Coronary artery (tissue), 2 donors: ENCODE data around the gene WDPCP.

ENCODE experiments used
- DNase-seq: peaks from one replicate; pipeline ENCODE4 v3.0.0-alpha.2; 2017; ENCODE audit warnings: low spot score
- H3K27ac ChIP-seq, 2 donors: fragments of 200-600 bp; sonication (generic); one replicate each; pipeline ENCODE4 v1.5.1; 2016 to 2019
- H3K4me3 ChIP-seq: fragments of 200-600 bp; sonication (generic); 2 replicates; pipeline ENCODE4 v1.5.1; 2016; ENCODE audit warnings: mild to moderate bottlenecking, moderate library complexity
- TF ChIP-seq, protein P1 (sequence below): fragments of 200-600 bp; sonication (generic); IDR thresholded peaks from one replicate; pipeline ENCODE4 v1.5.1; 2019; ENCODE audit warnings: antibody characterized with exemption

The WDPCP gene

DNA sequence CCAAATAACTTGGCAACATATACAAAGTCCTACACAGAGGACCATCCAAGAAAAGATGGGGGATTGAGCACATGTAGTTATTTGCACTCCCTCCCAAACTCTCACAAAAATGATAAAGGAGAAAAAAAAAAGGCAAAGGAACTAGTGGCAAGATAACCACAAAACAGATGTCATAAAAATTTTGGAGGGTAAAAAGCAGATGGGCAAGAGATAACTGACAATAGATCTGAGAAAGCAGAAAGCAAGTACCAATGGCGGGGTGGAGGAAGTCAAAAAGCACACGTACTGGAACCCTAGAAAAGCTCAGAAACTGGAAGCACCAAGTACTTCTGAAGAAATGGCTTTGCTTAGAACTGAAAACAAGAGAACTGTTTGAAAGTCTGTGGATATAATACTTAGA lies 82.0 kb downstream of the WDPCP start:
- no peak overlapping the region for H3K27ac ChIP-seq
- TF ChIP-seq, protein P1, sequence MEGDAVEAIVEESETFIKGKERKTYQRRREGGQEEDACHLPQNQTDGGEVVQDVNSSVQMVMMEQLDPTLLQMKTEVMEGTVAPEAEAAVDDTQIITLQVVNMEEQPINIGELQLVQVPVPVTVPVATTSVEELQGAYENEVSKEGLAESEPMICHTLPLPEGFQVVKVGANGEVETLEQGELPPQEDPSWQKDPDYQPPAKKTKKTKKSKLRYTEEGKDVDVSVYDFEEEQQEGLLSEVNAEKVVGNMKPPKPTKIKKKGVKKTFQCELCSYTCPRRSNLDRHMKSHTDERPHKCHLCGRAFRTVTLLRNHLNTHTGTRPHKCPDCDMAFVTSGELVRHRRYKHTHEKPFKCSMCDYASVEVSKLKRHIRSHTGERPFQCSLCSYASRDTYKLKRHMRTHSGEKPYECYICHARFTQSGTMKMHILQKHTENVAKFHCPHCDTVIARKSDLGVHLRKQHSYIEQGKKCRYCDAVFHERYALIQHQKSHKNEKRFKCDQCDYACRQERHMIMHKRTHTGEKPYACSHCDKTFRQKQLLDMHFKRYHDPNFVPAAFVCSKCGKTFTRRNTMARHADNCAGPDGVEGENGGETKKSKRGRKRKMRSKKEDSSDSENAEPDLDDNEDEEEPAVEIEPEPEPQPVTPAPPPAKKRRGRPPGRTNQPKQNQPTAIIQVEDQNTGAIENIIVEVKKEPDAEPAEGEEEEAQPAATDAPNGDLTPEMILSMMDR: no peak

DNA sequence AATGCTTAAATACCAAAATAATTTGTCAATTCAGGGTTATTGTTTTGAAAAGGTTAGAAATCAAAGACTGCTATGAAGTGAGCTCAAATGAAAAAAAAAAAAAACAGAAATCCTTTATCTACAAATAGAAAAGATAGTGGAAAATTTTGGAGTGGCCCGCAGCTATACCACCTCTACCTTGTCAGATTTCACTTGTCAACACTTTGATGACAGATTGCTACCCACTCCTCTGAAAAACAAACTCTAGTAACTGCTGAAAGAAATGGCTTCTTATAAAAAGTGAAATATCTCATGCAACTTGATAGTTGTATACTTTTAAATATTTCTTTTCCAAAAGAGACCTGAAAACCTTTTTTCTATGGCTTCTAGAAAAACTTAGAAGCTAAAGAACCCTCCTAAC lies 84.5 kb downstream of the WDPCP start:
- H3K27ac ChIP-seq: no peak overlapping the region
- DNase-seq: no peak
- H3K4me3 ChIP-seq: no peak overlapping the region
- TF ChIP-seq, protein P1: no peak

More for the DNA sequence above, 82.0 kb downstream of the WDPCP start:
- no peak overlapping the region for H3K4me3 ChIP-seq
- no peak for DNase-seq

DNA sequence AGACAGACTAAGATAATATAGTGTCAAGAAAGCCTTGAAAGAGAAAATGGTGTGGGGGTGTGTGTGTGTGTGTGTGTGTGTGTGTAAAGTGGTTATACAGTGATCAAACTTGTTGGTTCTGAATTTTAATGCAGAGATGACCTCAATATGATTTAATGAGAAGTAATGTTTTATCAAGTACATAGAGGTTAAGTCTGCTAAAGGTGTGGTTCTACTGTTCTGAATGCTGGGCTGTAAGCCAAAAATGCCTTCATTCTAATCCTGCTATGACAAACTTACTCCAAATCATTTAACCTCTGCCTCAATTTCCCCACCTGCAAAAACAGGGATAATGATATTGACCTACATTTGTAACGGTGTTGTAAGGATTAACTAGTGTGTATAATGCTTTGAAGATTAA lies 87.9 kb downstream of the WDPCP start:
- TF ChIP-seq, protein P1: no peak
- no peak overlapping the region for H3K4me3 ChIP-seq
- H3K27ac ChIP-seq: no peak overlapping the region
- DNase-seq: no peak

DNA sequence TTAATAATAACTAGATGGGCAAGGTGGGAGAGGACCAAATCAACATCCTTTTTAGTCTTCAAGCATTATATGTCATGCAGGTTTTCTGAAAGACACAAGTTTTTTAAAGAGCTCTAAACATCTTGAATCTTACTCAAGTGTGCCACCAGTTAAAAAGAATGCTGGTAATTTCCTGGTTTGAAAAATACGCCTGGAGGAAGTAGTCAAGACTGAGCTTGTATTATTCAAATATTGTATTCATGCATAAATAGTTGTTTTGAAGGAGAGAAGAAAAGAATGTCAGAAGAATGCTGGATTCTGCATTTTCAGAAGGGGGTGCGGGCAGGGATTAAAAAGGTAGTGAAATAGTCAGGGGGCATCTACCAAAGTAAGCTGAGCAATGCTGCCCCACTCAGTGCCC lies 90.7 kb downstream of the WDPCP start:
- no peak overlapping the region for H3K4me3 ChIP-seq
- TF ChIP-seq, protein P1: no peak

DNA sequence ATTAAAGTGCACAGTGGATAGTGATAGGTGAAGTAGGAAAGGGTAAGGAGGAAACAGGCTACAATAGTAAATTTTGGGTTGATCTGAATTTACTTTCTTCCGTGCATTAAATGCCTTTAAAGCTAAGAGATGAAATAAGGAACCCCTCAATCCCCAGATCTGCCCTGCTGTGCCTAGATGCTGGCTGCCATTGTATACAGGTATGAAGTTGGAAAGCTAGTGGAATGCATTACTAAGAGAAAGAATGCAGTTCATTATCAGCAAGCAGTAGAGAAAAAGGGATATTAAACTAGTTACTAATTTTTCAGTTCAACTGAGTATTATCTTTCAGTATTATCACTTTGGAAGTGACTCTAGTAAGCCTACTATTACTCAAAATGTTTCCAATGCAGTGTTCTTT lies 93.3 kb downstream of the WDPCP start:
- TF ChIP-seq, protein P1: no peak
- DNase-seq: no peak
- no peak overlapping the region for H3K4me3 ChIP-seq
- no peak overlapping the region for H3K27ac ChIP-seq

More for the DNA sequence above, 90.7 kb downstream of the WDPCP start:
- H3K27ac ChIP-seq: no peak overlapping the region
- no peak for DNase-seq

DNA sequence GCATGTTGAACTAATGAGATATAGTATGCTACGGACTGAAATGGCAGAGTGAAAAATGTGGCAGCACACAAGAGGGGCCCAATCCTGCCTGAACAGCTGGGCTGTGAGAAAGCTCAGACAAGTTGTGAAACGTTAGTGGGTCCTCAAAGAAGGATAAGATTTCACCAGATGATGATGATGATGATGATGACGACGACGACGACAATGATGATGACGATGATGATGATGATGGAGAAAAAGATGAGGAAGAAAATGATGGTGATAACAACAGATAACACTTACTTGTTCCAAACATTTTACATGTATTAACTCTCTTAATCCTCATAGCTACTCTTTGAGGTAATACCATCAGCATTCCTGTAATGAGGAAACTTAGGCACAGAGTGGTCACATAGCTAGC lies 94.2 kb downstream of the WDPCP start:
- H3K4me3 ChIP-seq: no peak overlapping the region
- DNase-seq: no peak
- TF ChIP-seq, protein P1: no peak
- no peak overlapping the region for H3K27ac ChIP-seq

DNA sequence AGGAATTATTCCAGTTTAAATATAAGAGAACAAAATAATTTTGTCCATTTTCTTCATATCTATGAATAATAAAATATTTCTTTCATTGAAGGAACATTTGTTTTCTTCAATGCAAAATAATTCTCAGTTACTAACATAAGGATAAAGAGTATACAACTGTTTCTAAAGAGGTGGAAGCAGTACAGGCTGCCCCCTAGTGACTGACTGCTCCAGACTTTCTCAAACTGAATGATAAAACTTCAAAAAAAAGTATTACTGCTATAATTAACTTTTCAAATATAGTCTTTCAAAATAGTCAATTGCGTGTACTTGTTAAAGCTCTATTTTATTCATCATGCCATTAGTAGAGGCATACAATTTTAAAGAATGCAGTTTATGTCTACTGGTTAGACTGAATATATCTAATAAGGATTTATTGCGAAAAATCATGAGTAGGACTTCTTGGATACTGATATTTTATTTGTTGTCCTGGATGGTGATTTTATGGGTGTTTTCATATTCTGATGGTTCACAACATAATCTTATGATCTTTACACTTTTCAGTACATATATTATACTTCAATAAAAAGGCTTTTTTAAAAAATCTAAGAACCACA lies 100.1 kb downstream of the WDPCP start:
- DNase-seq: no peak
- H3K27ac ChIP-seq: no peak overlapping the region
- TF ChIP-seq, protein P1: no peak

More for the DNA sequence above, 100.1 kb downstream of the WDPCP start:
- H3K4me3 ChIP-seq: no peak overlapping the region
